ENCODE data around the gene OR10H5.
"Not testable (repeated sequence)": the region's sequence is repeated elsewhere in the genome, so short reads cannot be mapped to it uniquely, and the experiment has no call there.

OR10H5 gene

GRCh38 chr19:15787611-15788155 lies at the start of gene OR10H5:
TSS of gene OR10H5 (plus strand) at chr19:15787661. CDS start at chr19:15794049, 6,388 bp downstream.
- no peak for DNase-seq (ENCODE audit: extremely low read depth in 1 of 2, low read depth in 1 of 2)

DNA sequence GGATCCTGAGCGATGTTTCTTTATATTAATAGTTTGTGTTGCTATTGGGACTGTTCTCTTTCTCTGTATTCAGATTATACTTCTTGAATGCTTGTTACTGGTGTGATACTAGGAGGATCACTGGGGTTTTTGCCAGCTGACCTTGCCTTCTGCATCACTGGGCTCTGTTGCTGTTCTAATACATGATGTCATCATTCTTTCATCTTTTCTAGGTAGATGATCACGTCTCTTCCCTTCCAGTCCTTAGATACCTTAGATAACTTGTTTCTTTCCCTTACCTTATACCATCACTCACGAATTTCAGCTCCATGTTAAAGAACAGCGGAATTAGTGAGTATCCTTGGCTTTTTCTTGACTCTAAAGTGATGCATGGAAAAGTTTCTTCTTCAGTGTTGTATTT lies 49.7 kb upstream of the OR10H5 start, which contains the start of gene OR10H3:
Gene OR10H3, plus strand, starts transcription at position 264 of the 400 bp plus-strand sequence. CDS start 3,408 bp downstream, outside the sequence.
- DNase-seq (ENCODE audit: extremely low read depth in 1 of 2, low read depth in 1 of 2): no peak

GRCh38 chr19:15740785-15741184 lies 46.7 kb upstream of the OR10H5 start:
- DNase-seq (ENCODE audit: extremely low read depth in 1 of 2, low read depth in 1 of 2): no peak

DNA sequence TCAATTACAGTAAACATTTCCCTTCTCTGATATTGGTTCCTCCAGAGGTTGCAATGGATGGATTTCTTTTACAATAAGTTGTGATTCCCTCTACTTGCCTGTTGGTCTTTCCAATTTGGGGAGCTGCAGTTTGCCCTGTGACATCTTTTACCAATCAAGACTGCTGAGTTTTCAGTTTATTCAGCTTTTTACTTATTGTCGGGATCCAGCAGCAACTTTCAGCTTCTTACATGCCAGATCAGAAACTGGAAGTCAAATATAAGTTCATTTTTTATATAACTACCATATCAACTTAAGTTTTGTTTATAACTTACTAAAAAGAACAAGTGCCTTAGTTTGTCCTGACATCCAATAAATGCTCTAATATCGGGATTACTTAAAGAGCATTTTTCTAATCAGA lies 39.2 kb upstream of the OR10H5 start:
- no peak for DNase-seq (ENCODE audit: extremely low read depth in 1 of 2, low read depth in 1 of 2)

DNA sequence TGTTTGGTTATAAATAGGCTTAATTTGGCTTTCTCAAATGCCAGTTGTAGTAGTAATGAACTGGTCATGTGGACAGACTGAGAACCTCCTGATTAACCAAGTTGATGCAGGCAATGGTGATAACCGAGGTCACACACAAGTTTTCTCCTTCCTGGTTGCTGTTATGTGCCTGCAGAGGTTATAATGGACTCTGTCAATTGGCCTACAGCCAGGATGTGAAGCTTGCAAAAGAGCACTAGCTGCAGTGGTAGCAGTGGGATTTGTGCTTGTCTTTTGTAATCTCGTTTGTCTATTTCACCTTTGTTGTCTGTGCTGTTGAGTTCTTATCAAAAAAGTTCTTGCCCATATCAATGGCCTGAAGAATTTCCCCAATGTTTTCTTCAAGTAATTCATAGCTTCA lies 29.1 kb upstream of the OR10H5 start:
- DNase-seq (ENCODE audit: extremely low read depth in 1 of 2, low read depth in 1 of 2): no peak

- no peak for DNase-seq (ENCODE audit: extremely low read depth in 1 of 2, low read depth in 1 of 2)
Observed at GRCh38 chr19:15759962-15760565, 27.4 kb upstream of the OR10H5 start.

DNA sequence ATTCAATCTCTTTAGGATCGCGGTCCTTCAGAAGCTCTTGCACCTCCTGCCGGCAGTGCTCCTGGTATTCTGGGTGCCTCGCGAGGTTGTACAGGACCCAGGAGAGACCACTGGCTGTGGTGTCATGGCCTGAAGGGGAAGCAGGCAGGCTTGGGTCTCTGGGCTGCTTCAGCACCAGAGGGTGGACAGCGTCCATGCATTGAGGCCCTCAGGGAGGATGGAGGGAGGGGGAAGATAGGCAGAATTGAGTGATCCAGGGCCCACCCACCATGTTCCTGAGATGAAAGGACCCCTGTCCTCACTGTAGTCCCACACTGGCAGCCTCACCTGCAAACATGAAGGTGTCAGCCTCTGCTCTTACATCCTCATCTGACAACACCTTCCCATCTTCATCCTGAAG lies 17.9 kb upstream of the OR10H5 start:
- no peak for DNase-seq (ENCODE audit: extremely low read depth in 1 of 2, low read depth in 1 of 2)

DNA sequence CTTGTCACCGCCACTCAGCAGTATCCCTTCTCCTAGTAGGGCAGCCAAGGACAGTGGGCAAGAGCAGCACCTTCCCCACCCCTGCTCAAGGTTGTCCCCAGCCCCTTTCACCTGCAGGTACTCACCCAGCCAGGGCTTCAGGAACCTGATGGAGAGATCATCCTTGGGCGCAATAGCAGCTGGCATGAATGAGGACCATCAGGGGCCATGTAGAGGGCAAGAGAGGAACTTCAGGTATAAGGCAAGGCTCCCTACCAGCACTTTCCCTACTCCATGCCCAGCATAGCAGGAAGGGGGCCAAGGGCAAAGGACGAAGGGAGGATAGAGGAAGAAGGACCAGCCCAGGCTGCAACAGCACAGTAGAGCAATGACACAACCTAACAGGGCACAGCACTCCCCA lies 13.3 kb upstream of the OR10H5 start:
- not testable (repeated sequence) for DNase-seq (ENCODE audit: extremely low read depth in 1 of 2, low read depth in 1 of 2)

DNA sequence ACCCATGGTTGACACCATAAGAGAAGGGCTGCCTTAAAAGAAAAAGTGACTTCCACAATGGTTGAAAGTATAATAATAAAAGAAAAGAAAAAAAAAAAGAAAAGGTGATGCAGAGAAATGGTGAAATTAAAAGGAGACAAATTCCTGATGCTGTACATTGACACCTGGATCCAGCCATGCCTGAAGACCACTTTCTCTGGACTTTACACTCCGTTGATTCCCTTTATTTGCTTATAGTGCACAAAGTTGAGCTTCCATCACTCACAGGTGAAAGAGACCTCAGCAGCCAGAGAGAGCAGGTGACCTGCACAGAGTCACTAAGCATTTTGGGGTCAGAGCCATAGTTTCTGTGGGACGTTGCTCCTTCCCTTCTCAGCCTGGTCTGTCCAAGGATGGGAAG lies 12.2 kb upstream of the OR10H5 start:
- DNase-seq (ENCODE audit: extremely low read depth in 1 of 2, low read depth in 1 of 2): no peak

GRCh38 chr19:15776264-15776663 lies 11.2 kb upstream of the OR10H5 start:
- DNase-seq (ENCODE audit: extremely low read depth in 1 of 2, low read depth in 1 of 2): no peak

- no peak for DNase-seq (ENCODE audit: extremely low read depth in 1 of 2, low read depth in 1 of 2)
Observed at GRCh38 chr19:15776991-15777970, 10.2 kb upstream of the OR10H5 start.

DNA sequence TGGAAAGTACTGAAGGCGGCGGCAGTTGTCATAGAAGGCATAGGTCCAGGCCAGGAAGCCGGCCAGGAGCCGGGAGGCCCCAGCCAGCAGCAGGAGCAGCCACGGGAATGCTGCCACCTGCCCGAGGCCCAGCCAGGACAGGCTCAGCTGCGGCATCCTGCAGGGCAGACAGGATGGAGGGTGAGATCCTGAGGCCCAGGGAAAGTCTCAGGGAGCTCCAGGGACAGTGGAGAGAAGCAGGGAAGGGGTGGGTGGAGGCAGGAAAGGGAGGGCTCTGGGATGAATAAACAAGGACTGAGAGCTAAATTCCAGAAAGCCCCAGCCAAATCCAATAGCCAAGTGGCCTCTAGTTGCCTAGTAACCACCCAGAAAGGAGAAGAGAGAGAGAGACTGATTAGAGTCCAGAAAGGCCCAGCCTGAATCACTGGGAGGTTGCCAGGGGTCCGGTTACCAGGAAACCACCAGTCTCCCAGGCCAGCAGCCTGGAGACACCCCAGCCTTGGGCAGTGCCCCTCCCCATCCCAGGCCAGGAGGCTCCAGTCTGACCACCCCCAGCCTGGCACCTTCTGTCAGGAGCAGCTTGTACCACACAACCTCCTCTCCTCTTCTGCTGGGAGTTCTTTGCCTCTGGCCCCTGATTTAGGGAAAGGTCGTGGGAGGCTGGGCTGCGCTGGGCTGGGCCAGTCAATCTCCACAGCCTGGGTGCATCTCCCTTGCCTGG lies 7.5 kb upstream of the OR10H5 start:
- DNase-seq (ENCODE audit: extremely low read depth in 1 of 2, low read depth in 1 of 2): no peak

DNA sequence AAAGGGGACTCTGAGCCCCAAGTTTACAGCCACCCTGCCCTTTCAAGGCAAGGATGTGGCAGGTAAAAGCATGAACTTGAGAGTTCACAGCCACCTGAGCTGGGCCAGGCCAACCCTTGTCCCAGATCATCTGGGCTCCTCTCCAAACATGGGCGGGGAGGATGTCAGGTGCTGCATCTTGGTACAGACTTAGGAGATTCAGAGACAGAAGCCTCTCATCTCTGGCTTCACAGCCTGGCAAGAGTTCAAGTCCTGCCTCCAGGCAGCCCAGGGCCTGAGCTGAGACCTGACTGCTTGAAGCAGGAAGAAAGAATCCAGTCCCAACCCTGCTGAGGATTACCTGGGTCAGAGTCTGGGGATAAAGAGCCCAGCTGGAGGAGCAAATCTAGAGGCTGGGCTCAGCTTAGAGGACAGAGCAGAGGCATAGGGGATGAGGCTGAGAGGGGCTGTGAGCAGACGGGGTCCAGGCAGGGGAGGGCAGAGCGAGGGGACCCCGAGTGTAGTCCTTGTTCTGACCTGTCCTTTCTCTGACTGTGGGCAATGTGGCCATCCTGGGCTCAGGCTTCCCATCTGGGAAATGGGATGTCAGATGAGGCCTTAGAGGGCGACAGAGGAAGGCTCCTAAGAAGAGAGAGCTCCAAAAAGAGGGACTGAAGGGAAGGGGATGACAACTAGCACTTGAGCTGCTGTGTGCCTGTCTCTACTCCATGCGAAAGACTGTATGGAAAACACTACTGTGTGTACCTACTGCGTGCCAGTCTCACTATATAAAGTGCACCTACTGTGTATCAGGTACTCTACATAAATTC lies 6.6 kb upstream of the OR10H5 start:
- DNase-seq (ENCODE audit: extremely low read depth in 1 of 2, low read depth in 1 of 2): no peak

- no peak for DNase-seq (ENCODE audit: extremely low read depth in 1 of 2, low read depth in 1 of 2)
Observed at GRCh38 chr19:15781661-15782060, 5.8 kb upstream of the OR10H5 start.

DNA sequence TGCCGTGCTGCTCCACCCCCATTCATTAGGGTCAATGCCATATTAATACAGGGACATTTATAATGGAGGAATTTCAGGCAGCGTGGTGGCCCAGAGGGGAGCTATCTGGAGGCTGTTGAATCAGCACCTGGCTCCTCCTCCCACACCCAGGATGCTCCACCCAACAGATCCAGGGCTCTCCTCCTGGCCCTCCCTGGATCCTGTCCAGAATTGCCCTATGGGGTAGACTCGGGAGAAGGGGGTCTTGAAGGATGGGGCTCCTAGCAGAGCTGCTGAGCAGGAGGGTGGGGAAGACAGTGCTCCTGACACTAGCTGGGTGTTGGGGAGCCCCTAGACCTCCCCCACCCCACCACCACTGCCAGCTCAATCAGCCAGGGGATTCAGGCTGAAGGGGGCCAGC lies 5.2 kb upstream of the OR10H5 start:
- no peak for DNase-seq (ENCODE audit: extremely low read depth in 1 of 2, low read depth in 1 of 2)

DNA sequence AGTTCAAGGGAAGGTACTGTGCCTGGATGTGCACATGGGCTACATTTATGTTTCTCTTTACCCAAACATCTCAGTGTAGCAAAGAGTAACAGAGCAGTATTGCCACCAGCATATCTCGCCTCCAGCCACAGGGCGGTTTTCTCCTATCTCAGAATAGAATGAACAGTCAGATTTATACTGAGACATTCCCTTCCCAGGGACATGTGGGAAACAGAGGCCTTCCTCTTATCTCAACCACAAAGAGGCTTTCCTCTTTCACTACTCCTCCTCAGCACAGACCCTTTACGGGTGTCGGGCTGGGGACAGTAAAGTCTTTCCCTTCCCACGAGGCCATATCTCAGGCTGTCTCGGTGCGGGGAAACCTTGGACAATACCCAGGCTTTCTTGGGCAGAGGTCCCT lies 4.6 kb upstream of the OR10H5 start:
- not testable (repeated sequence) for DNase-seq (ENCODE audit: extremely low read depth in 1 of 2, low read depth in 1 of 2)

- DNase-seq (ENCODE audit: extremely low read depth in 1 of 2, low read depth in 1 of 2): no peak
Observed at GRCh38 chr19:15788594-15789270, 1.3 kb downstream of the OR10H5 start.

GRCh38 chr19:15790096-15790495 lies 2.6 kb downstream of the OR10H5 start:
- DNase-seq (ENCODE audit: extremely low read depth in 1 of 2, low read depth in 1 of 2): no peak

DNA sequence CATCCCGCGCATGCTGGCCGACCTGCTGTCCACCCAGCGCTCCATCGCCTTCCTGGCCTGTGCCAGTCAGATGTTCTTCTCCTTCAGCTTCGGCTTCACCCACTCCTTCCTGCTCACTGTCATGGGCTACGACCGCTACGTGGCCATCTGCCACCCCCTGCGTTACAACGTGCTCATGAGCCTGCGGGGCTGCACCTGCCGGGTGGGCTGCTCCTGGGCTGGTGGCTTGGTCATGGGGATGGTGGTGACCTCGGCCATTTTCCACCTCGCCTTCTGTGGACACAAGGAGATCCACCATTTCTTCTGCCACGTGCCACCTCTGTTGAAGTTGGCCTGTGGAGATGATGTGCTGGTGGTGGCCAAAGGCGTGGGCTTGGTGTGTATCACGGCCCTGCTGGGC lies 6.8 kb downstream of the OR10H5 start:
- DNase-seq (ENCODE audit: extremely low read depth in 1 of 2, low read depth in 1 of 2): not testable (repeated sequence)

DNA sequence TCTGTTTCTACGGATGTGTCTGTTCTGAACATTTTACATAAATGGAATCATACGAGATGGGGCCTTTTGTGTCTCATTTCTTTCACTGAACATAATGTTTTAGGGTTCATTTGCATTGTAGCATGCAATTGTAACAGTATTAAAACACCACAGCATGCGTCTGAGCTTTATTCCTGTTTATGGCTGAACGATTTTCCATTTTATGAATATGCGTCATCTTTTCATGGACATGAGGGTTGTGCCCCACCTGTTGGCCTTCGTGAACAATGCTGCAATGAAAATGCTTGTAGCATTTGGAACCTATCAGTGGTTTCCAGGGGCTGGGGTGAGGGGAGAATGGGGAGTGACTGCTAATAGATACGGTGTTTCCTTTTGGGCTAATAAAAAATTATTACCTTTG lies 22.9 kb downstream of the OR10H5 start:
- no peak for DNase-seq (ENCODE audit: extremely low read depth in 1 of 2, low read depth in 1 of 2)

Data from stimulated activated CD8-positive, alpha-beta memory T cell treated with anti-CD3 and anti-CD28 coated beads, Interleukin-7, amount 100 ng/mL, for 48 hours (primary cell).